Tibial nerve (tissue), 4 donors: ENCODE data around the gene CCL2. TPM values are rescaled to one million over a fixed set of nuclear protein-coding genes. Genes with fewer than 3 reads are reported as not detected.

Experiments
- DNase-seq, 2 donors: peaks; one replicate each; pipeline ENCODE4 v3.0.0-alpha.2; 2019; ENCODE audit warnings: low spot score in 2 of 2
- H3K27ac ChIP-seq, 4 donors: fragments of 200-600 bp; sonication (generic) in 3 of 4; one replicate each; pipeline ENCODE4 v1.5.1; 2017 to 2019; ENCODE audit warnings: mild to moderate bottlenecking in 1 of 4
- H3K27me3 ChIP-seq, 2 donors: fragments of 200-600 bp; sonication (generic) in 1 of 2; one replicate each; pipeline versions ENCODE4 v1.5.1 to v1.6.0; 2017 to 2019
- H3K36me3 ChIP-seq, 3 donors: fragments of 200-600 bp; sonication (generic); one replicate each; pipeline ENCODE4 v1.5.1; 2018 to 2019
- H3K4me1 ChIP-seq, 4 donors: fragments of 200-600 bp; sonication (generic) in 3 of 4; one replicate each; pipeline ENCODE4 v1.5.1; 2017 to 2019
- H3K4me3 ChIP-seq, 4 donors: fragments of 200-600 bp; sonication (generic) in 3 of 4; one replicate each; pipeline ENCODE4 v1.5.1; 2017 to 2019; ENCODE audit warnings: mild to moderate bottlenecking in 1 of 4, moderate library complexity in 1 of 4
- H3K9me3 ChIP-seq, 4 donors: fragments of 200-600 bp; sonication (generic) in 3 of 4; one replicate each; pipeline ENCODE4 v1.5.1; 2017 to 2019
- EP300 ChIP-seq, 2 donors: sonication (generic); formaldehyde crosslinking; IDR thresholded peaks; one replicate each; pipeline ENCODE4 v1.6.1; 2017; ENCODE audit warnings: antibody characterized with exemption in 2 of 2, mild to moderate bottlenecking in 1 of 2
- POLR2A ChIP-seq, 2 donors: fragments of 450-650 bp; IDR thresholded peaks; one replicate each; pipeline ENCODE4 v1.6.1; 2017; ENCODE audit warnings: antibody characterized with exemption in 2 of 2, mild to moderate bottlenecking in 2 of 2, moderate library complexity in 2 of 2
- WGBS, 2 donors: methylation state at CpG; one replicate each; pipeline ENCODE4 v1.1.5; 2018; 5-methylcytosine and 5-hydroxymethylcytosine counted together
- total RNA-seq, 4 donors: library from RNA; depleted of rRNA; stranded (reverse); fragments of >200 nt; gene quantifications; one replicate each; pipeline ENCODE4 v1.1.0, GENCODE V29; 2016
- TF ChIP-seq, protein P1 (sequence below), 5 experiments: fragments of 200-600 bp in 3 of 5; fragments of 450-650 bp in 2 of 5; sonication (generic) in 3 of 5; IDR thresholded peaks; one replicate each; pipeline ENCODE4 v1.5.1; 2016 to 2019; ENCODE audit warnings: antibody characterized with exemption in 5 of 5, mild to moderate bottlenecking in 3 of 5, moderate library complexity in 2 of 5

The CCL2 gene
- total RNA-seq, 4 donors from 2014 or later: 34.7 to 185 (median 43.6) TPM

DNA sequence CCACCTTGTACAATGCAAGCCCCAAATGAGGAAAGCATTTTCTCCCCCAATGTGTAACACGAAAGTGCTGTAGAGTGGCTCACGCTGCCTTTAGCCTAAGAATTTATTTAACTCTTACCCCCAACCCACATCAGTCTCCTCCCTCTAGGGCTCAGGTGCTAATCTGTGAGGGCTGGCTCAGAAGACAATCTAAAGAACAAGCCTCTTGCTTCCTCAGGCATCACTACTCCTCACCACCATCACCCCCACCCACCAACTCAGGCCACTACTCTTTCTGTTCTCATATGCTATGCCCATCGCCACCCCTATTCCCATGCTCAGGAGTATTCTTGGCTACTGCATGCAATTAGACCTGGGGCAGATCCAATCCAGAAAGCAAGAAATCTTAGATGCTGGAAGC is 3.9 kb upstream of the CCL2 start:
- H3K4me1 ChIP-seq: peaks cover 10 to 92% (median 79%) of the 10 kb centered on the region in 4 donors
- TF ChIP-seq POLR2A (IDR thresholded peaks at IDR 0.05): no peak
- H3K9me3 ChIP-seq: no peaks in the 10 kb centered on the region
- DNase-seq: no peak
- H3K27me3 ChIP-seq: no peaks in the 10 kb centered on the region
- H3K4me3 ChIP-seq: no peak overlapping the region
- WGBS, 2 donors: 76 to 87% methylated on average over 3 of the region's 3 CpGs
- peak overlapping the region in 1 of 4 donors; percentile 89 for H3K27ac ChIP-seq
- H3K36me3 ChIP-seq: no peaks in the 10 kb centered on the region

DNA sequence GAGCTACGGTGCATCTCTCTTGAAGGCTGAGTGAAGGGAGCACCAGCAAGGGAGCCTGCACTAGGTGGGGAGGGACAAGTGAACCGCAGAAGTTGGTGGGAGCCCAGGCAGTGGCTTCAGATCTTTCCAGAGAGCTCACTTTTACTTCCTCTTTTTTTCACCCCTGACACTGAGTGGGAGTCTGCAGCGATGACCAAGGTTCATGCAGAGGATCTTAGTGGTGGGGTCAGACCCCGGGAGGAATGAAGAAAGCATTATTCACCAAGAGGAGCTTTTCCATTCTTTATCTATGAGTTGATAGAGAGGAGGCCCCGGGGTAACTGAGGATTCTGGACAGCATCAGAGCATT is 3.0 kb upstream of the CCL2 start:
- 4 to 13% methylated on average over 5 of the region's 5 CpGs for WGBS, 2 donors
- Histone ChIP-seq H3K27me3 (no peaks in the 10 kb centered on the region), H3K9me3 (no peaks in the 10 kb centered on the region), H3K4me3 (no peak overlapping the region), H3K4me1 (peaks cover 10 to 99% (median 86%) of the 10 kb centered on the region in 4 donors), H3K36me3 (no peaks in the 10 kb centered on the region), H3K27ac (peak overlapping the region; percentile 52 to 91 (median 80))
- TF ChIP-seq, protein P1, sequence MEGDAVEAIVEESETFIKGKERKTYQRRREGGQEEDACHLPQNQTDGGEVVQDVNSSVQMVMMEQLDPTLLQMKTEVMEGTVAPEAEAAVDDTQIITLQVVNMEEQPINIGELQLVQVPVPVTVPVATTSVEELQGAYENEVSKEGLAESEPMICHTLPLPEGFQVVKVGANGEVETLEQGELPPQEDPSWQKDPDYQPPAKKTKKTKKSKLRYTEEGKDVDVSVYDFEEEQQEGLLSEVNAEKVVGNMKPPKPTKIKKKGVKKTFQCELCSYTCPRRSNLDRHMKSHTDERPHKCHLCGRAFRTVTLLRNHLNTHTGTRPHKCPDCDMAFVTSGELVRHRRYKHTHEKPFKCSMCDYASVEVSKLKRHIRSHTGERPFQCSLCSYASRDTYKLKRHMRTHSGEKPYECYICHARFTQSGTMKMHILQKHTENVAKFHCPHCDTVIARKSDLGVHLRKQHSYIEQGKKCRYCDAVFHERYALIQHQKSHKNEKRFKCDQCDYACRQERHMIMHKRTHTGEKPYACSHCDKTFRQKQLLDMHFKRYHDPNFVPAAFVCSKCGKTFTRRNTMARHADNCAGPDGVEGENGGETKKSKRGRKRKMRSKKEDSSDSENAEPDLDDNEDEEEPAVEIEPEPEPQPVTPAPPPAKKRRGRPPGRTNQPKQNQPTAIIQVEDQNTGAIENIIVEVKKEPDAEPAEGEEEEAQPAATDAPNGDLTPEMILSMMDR (IDR thresholded peaks at IDR 0.05): no peak
- TF ChIP-seq EP300 (IDR thresholded peaks at IDR 0.05): no peak
- no peak for TF ChIP-seq POLR2A (IDR thresholded peaks at IDR 0.05)
- DNase-seq: no peak

DNA sequence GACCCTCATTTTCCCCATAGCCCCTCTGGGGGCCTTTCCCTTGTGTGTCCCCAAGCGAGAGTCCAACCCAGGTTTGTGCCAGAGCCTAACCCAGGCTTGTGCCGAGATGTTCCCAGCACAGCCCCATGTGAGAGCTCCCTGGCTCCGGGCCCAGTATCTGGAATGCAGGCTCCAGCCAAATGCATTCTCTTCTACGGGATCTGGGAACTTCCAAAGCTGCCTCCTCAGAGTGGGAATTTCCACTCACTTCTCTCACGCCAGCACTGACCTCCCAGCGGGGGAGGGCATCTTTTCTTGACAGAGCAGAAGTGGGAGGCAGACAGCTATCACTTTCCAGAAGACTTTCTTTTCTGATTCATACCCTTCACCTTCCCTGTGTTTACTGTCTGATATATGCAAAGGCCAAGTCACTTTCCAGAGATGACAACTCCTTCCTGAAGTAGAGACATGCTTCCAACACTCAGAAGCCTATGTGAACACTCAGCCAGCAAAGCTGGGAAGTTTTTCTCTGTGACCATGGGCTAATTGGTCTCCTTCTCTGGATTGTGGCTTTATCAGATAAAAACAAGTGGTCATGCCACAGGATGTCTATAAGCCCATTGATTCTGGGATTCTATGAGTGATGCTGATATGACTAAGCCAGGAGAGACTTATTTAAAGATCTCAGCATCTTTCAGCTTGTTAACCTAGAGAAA is 2.5 kb upstream of the CCL2 start:
- 2 to 3% methylated on average over 6 of the region's 6 CpGs for WGBS, 2 donors
- TF ChIP-seq POLR2A (IDR thresholded peaks at IDR 0.05) (no peak), EP300 (IDR thresholded peaks at IDR 0.05) (peak; percentile 86 to 91)
- TF ChIP-seq, protein P1 (IDR thresholded peaks at IDR 0.05): no peak
- Histone ChIP-seq H3K27ac (peak overlapping the region; percentile 52 to 91 (median 80)), H3K27me3 (no peaks in the 10 kb centered on the region), H3K36me3 (no peaks in the 10 kb centered on the region), H3K4me3 (no peak overlapping the region), H3K9me3 (no peaks in the 10 kb centered on the region), H3K4me1 (peaks cover 10 to 97% (median 86%) of the 10 kb centered on the region in 4 donors)
- DNase-seq: peak; percentile 95 to 97

DNA sequence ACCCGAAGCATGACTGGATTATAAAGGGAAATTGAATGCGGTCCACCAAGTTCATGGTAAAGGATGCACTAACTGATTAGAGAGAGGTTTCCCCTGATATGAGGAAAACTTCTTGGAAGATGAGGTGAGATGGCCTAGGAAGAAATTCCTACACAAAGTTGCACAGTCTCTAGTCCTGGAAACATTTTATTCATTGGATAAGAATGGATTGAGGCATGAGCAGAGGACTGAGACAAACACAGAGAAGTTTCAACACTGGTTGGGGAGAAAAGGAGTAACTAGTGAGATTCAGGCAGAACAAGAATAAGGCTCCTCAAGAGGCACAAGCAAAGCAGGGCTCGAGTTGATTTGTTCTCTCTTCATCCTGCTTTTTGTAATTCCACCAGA is 2.0 kb upstream of the CCL2 start:
- Histone ChIP-seq H3K36me3 (no peaks in the 10 kb centered on the region), H3K27ac (peak overlapping the region; percentile 45 to 91 (median 80)), H3K27me3 (no peaks in the 10 kb centered on the region), H3K4me1 (peaks cover 10 to 91% (median 81%) of the 10 kb centered on the region in 4 donors), H3K9me3 (no peaks in the 10 kb centered on the region), H3K4me3 (no peak overlapping the region)
- no peak for DNase-seq
- TF ChIP-seq POLR2A (IDR thresholded peaks at IDR 0.05) (no peak), EP300 (IDR thresholded peaks at IDR 0.05) (no peak)
- TF ChIP-seq, protein P1 (IDR thresholded peaks at IDR 0.05): no peak
- 77 to 80% methylated on average over 3 of the region's 3 CpGs for WGBS, 2 donors

DNA sequence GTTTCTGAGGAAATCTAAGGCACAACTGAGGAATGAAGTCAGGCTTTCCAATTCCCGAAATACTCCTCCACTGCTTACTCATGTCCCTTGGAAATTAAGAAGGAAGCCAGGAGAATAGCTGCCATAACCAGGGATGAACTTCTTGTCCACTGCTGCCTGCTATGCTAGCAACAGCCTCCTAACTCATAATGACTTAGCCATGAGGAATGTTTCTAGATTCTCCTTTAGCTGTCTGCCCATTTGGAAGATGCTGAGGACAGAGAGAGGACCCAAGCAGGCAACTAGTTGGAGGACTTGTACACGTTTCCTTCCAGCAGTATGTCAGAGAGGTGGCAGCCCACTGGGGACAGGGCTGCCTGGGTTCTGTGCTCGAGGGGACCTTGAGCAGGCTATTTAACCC is 939 bp upstream of the CCL2 start:
- Histone ChIP-seq H3K27me3 (no peaks in the 10 kb centered on the region), H3K9me3 (no peaks in the 10 kb centered on the region), H3K36me3 (no peaks in the 10 kb centered on the region), H3K4me1 (peaks cover 10 to 91% (median 71%) of the 10 kb centered on the region in 4 donors), H3K27ac (peak overlapping the region; percentile 45 to 91 (median 80)), H3K4me3 (no peak overlapping the region)
- WGBS, 2 donors: 31 to 35% methylated on average over 3 of the region's 3 CpGs
- TF ChIP-seq EP300 (IDR thresholded peaks at IDR 0.05) (peak in 1 of 2 donors; percentile 80), POLR2A (IDR thresholded peaks at IDR 0.05) (no peak)
- TF ChIP-seq, protein P1 (IDR thresholded peaks at IDR 0.05): no peak
- DNase-seq: no peak
